Mesenchymal stem cell (in vitro differentiated cells and primary cell): ENCODE data around the gene RAC3.

Experiments used
- DNase-seq: peaks from one replicate; pipeline ENCODE4 v3.0.0-alpha.2; 2013
- H2AFZ ChIP-seq: one replicate; pipeline ENCODE4 v1.6.1; 2013; ENCODE audit warnings: low read depth, mild to moderate bottlenecking, control low read depth, inconsistent platforms, low read length, moderate library complexity
- H2AK5ac ChIP-seq: 2 replicates; pipeline ENCODE4 v1.6.1; 2013; ENCODE audit warnings: low read length, moderate library complexity, mild to moderate bottlenecking, inconsistent platforms; ENCODE audit not compliant: severe bottlenecking
- H2BK120ac ChIP-seq: one replicate; pipeline ENCODE4 v1.6.1; 2013; ENCODE audit warnings: low read depth, mild to moderate bottlenecking, inconsistent platforms, low read length, moderate library complexity
- H2BK12ac ChIP-seq, 2 experiments: one replicate each; pipeline ENCODE4 v1.6.1; 2013; ENCODE audit warnings: inconsistent platforms in 2 of 2, low read length in 2 of 2, mild to moderate bottlenecking in 2 of 2, moderate library complexity in 2 of 2, control low read depth in 1 of 2
- H2BK15ac ChIP-seq: one replicate; pipeline ENCODE4 v1.6.1; 2013; ENCODE audit warnings: mild to moderate bottlenecking, low read depth, inconsistent platforms; ENCODE audit not compliant: poor library complexity, severe bottlenecking
- H2BK5ac ChIP-seq: 2 replicates; pipeline ENCODE4 v1.6.1; 2013; ENCODE audit warnings: low read depth, mild to moderate bottlenecking, low read length, control low read depth, inconsistent platforms; ENCODE audit not compliant: poor library complexity, severe bottlenecking
- H3K14ac ChIP-seq, 2 experiments: one replicate each; pipeline ENCODE4 v1.6.1; 2013; ENCODE audit warnings: inconsistent platforms in 2 of 2, low read length in 2 of 2, control low read depth in 1 of 2, mild to moderate bottlenecking in 1 of 2, moderate library complexity in 1 of 2
- H3K18ac ChIP-seq, 2 experiments: one replicate each; pipeline ENCODE4 v1.6.1; 2013; ENCODE audit warnings: inconsistent platforms in 2 of 2, low read length in 2 of 2, control low read depth in 1 of 2, low read depth in 1 of 2, mild to moderate bottlenecking in 1 of 2
- H3K23ac ChIP-seq, 2 experiments: one replicate each; pipeline ENCODE4 v1.6.1; 2013; ENCODE audit warnings: inconsistent platforms in 2 of 2, low read length in 2 of 2, mild to moderate bottlenecking in 2 of 2, moderate library complexity in 2 of 2, control low read depth in 1 of 2
- H3K27ac ChIP-seq: 2 replicates; pipeline ENCODE4 v1.5.1; 2013; ENCODE audit warnings: mild to moderate bottlenecking, moderate library complexity, low read length, control low read depth, inconsistent platforms; ENCODE audit not compliant: poor library complexity, severe bottlenecking
- H3K27me3 ChIP-seq, 2 experiments: 2 replicates each; pipeline versions ENCODE4 v1.6.1 to v1.7.0; 2013; ENCODE audit warnings: low read length in 2 of 2, mild to moderate bottlenecking in 2 of 2, moderate library complexity in 2 of 2, control low read depth in 1 of 2, inconsistent platforms in 1 of 2; ENCODE audit not compliant: control insufficient read depth in 1 of 2, insufficient read depth in 1 of 2
- H3K36me3 ChIP-seq, 2 experiments: 2 replicates each; pipeline versions ENCODE4 v1.6.1 to v1.7.0; 2013; ENCODE audit warnings: low read length in 2 of 2, control low read depth in 1 of 2, inconsistent platforms in 1 of 2, low read depth in 1 of 2, mild to moderate bottlenecking in 1 of 2; ENCODE audit not compliant: insufficient read depth in 2 of 2, control insufficient read depth in 1 of 2
- H3K4ac ChIP-seq, 2 experiments: one replicate each; pipeline ENCODE4 v1.6.1; 2013; ENCODE audit warnings: inconsistent platforms in 2 of 2, low read length in 2 of 2, mild to moderate bottlenecking in 2 of 2, moderate library complexity in 2 of 2, control low read depth in 1 of 2, low read depth in 1 of 2
- H3K4me1 ChIP-seq: 2 replicates; pipeline ENCODE4 v1.6.1; 2013; ENCODE audit warnings: low read depth, low read length, control low read depth; ENCODE audit not compliant: control insufficient read depth, insufficient read depth
- H3K4me2 ChIP-seq: 2 replicates; pipeline ENCODE4 v1.6.1; 2013; ENCODE audit warnings: low read length, mild to moderate bottlenecking, inconsistent platforms; ENCODE audit not compliant: poor library complexity, severe bottlenecking
- H3K4me3 ChIP-seq, 2 experiments: 2 replicates each; pipeline versions ENCODE4 v1.5.1 to v1.7.0; 2013; ENCODE audit warnings: low read length in 2 of 2, mild to moderate bottlenecking in 2 of 2, control low read depth in 1 of 2, low read depth in 1 of 2; ENCODE audit not compliant: insufficient read depth in 1 of 2
- H3K79me1 ChIP-seq: replicated peaks from 2 replicates; pipeline ENCODE4 v1.6.1; 2013; ENCODE audit warnings: mild to moderate bottlenecking, control low read depth, low read length, inconsistent platforms; ENCODE audit not compliant: poor library complexity, severe bottlenecking
- H3K9ac ChIP-seq: 2 replicates; pipeline ENCODE4 v1.7.0; 2013; ENCODE audit warnings: mild to moderate bottlenecking, low read length, moderate library complexity
- H3K9me3 ChIP-seq: 2 replicates; pipeline ENCODE4 v1.7.0; 2013; ENCODE audit warnings: mild to moderate bottlenecking, low read length; ENCODE audit not compliant: control insufficient read depth
- H4K8ac ChIP-seq: one replicate; pipeline ENCODE4 v1.6.1; 2013; ENCODE audit warnings: inconsistent platforms, mild to moderate bottlenecking, low read length, moderate library complexity
- H4K91ac ChIP-seq: one replicate; pipeline ENCODE4 v1.6.1; 2013; ENCODE audit warnings: mild to moderate bottlenecking, low read length, inconsistent platforms
- WGBS: methylation state at CpG from one replicate; pipeline ENCODE4 v1.1.7; 2013; ENCODE audit warnings: mixed read lengths; 5-methylcytosine and 5-hydroxymethylcytosine counted together

The RAC3 gene

DNA sequence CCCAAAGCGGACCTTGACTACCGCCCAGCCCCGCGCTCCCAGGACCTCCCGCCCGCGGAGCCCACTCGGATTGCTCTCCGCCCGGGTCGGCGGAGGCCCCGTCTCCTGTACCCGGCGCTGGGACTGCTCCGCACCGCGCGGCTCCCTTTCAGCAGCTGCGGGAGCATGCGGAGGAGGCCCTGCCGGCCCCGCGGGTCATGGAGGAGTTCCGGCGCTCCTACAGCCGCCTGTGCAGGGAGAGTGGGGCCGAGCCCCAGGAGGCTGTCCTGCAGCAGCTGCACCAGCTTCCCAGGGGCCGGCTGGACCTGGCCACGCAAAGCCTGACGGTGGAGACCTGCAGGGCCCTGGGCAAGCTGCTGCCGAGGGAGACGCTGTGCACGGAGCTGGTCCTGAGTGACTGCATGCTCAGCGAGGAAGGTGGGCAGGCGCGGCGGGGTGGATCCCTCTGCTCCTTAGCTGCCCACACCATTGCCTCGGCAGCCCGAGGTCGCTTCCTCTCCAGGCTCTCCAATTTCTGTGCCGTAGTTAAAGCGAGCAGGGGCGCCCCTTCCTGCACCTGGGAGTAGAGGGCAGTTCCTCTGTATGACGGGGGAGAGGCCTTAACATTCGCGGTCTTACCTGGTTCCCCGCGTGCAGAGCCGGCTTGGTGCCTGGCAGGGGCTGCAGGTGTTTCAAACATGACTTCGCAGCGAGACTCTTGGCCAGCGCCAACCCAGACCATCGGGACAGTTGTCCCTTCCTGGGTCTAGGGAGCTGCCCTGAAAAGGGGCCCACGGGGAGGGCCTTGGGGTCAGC is 7.8 kb upstream of the RAC3 start:
- Histone ChIP-seq H3K4ac (peak overlapping the region; percentile 63 to 71), H2BK120ac (no peak overlapping the region), H3K4me2 (peak overlapping the region; percentile 96), H3K14ac (peak overlapping the region in 1 of 2 experiments; percentile 95), H3K9ac (peak overlapping the region; percentile 71), H2BK15ac (no peak overlapping the region), H3K4me3 (peak overlapping the region; percentile 75 to 82), H3K9me3 (no peaks in the 10 kb centered on the region), H3K23ac (peak overlapping the region in 1 of 2 experiments; percentile 75), H2AFZ (peak overlapping the region; percentile 76), H3K79me1 (peaks cover 34% of the 10 kb centered on the region), H4K91ac (peak overlapping the region; percentile 22), H2AK5ac (no peak overlapping the region), H4K8ac (no peak overlapping the region), H2BK5ac (no peak overlapping the region), H3K27ac (no peak overlapping the region), H3K4me1 (peaks cover 33% of the 10 kb centered on the region), H3K36me3 (peaks cover 5 to 48% of the 10 kb centered on the region in 2 experiments), H3K18ac (peak overlapping the region; percentile 10 to 37), H2BK12ac (peak overlapping the region in 1 of 2 experiments; percentile 34), H3K27me3 (no peaks in the 10 kb centered on the region)
- DNase-seq = peak; percentile 43
- 13% methylated on average over 55 of the region's 55 CpGs for WGBS

- no peak overlapping the region for H3K18ac ChIP-seq
- no peak overlapping the region for H4K91ac ChIP-seq
- no peaks in the 10 kb centered on the region for H3K27me3 ChIP-seq
- no peak overlapping the region for H2AK5ac ChIP-seq
- H3K36me3 ChIP-seq = peaks cover 0 to 50% of the 10 kb centered on the region in 2 experiments
- H2BK5ac ChIP-seq = no peak overlapping the region
- H2BK120ac ChIP-seq = no peak overlapping the region
- H3K27ac ChIP-seq = no peak overlapping the region
- no peak overlapping the region for H2BK15ac ChIP-seq
- no peak overlapping the region for H3K23ac ChIP-seq
- H3K79me1 ChIP-seq = peaks cover 30% of the 10 kb centered on the region
- H3K4me1 ChIP-seq = peaks cover 31% of the 10 kb centered on the region
- no peak for DNase-seq
- 96% methylated on average over 17 of the region's 17 CpGs for WGBS
- no peak overlapping the region for H3K4ac ChIP-seq
- no peak overlapping the region for H3K4me2 ChIP-seq
- H4K8ac ChIP-seq = no peak overlapping the region
- H2AFZ ChIP-seq = no peak overlapping the region
- H3K4me3 ChIP-seq = no peak overlapping the region
- no peak overlapping the region for H3K14ac ChIP-seq
- no peaks in the 10 kb centered on the region for H3K9me3 ChIP-seq
- no peak overlapping the region for H3K9ac ChIP-seq
- no peak overlapping the region for H2BK12ac ChIP-seq
Measured at GRCh38 chr17:82024859-82025258, 6.6 kb upstream of the RAC3 start.

GRCh38 chr17:82025401-82026107 is 5.9 kb upstream of the RAC3 start:
- no peaks in the 10 kb centered on the region for H3K27me3 ChIP-seq
- H3K23ac ChIP-seq = no peak overlapping the region
- no peak overlapping the region for H3K9ac ChIP-seq
- no peak overlapping the region for H3K4ac ChIP-seq
- no peak overlapping the region for H2AK5ac ChIP-seq
- H2AFZ ChIP-seq = no peak overlapping the region
- no peak overlapping the region for H3K27ac ChIP-seq
- DNase-seq = no peak
- H3K14ac ChIP-seq = no peak overlapping the region
- H3K36me3 ChIP-seq = peaks cover 0 to 50% of the 10 kb centered on the region in 2 experiments
- no peak overlapping the region for H3K4me3 ChIP-seq
- no peak overlapping the region for H4K8ac ChIP-seq
- H2BK12ac ChIP-seq = no peak overlapping the region
- H3K4me2 ChIP-seq = no peak overlapping the region
- no peak overlapping the region for H2BK15ac ChIP-seq
- no peaks in the 10 kb centered on the region for H3K9me3 ChIP-seq
- no peak overlapping the region for H2BK5ac ChIP-seq
- H2BK120ac ChIP-seq = no peak overlapping the region
- H3K4me1 ChIP-seq = peaks cover 32% of the 10 kb centered on the region
- H3K79me1 ChIP-seq = peaks cover 25% of the 10 kb centered on the region
- H4K91ac ChIP-seq = no peak overlapping the region
- no peak overlapping the region for H3K18ac ChIP-seq
- 97% methylated on average over 25 of the region's 25 CpGs for WGBS

- H2BK120ac ChIP-seq = no peak overlapping the region
- no peak overlapping the region for H3K9ac ChIP-seq
- no peak overlapping the region for H4K8ac ChIP-seq
- H4K91ac ChIP-seq = no peak overlapping the region
- H3K27ac ChIP-seq = no peak overlapping the region
- H2BK5ac ChIP-seq = no peak overlapping the region
- peaks cover 28% of the 10 kb centered on the region for H3K4me1 ChIP-seq
- H3K23ac ChIP-seq = no peak overlapping the region
- H3K14ac ChIP-seq = no peak overlapping the region
- no peak overlapping the region for H2AK5ac ChIP-seq
- WGBS = 99% methylated on average over 13 of the region's 13 CpGs
- H2BK15ac ChIP-seq = no peak overlapping the region
- H2BK12ac ChIP-seq = no peak overlapping the region
- H3K36me3 ChIP-seq = peaks cover 0 to 54% of the 10 kb centered on the region in 2 experiments
- H2AFZ ChIP-seq = no peak overlapping the region
- no peak overlapping the region for H3K4me3 ChIP-seq
- no peak overlapping the region for H3K4ac ChIP-seq
- no peak for DNase-seq
- no peak overlapping the region for H3K4me2 ChIP-seq
- peaks cover 20% of the 10 kb centered on the region for H3K79me1 ChIP-seq
- peaks cover 0 to 12% of the 10 kb centered on the region in 2 experiments for H3K27me3 ChIP-seq
- H3K9me3 ChIP-seq = no peaks in the 10 kb centered on the region
- no peak overlapping the region for H3K18ac ChIP-seq
Measured at GRCh38 chr17:82028246-82028645, 3.2 kb upstream of the RAC3 start.
